SK-N-SH treated with all-trans-retinoic acid at 6 μM for 48 hours (cell line): ENCODE measurements around the gene TOR1A.

ENCODE experiments used
- ARNTL ChIP-seq: fragments of 450-650 bp; formaldehyde crosslinking; IDR thresholded peaks from 2 replicates; pipeline ENCODE4 v1.5.0; 2020; ENCODE audit warnings: low read depth, mild to moderate bottlenecking, moderate library complexity, borderline replicate concordance
- CREB5 ChIP-seq: fragments of 250-450 bp; sonication (Bioruptor Pico); IDR thresholded peaks from 2 replicates; pipeline ENCODE4 v1.5.1; 2020; ENCODE audit warnings: low read depth, mild to moderate bottlenecking, moderate library complexity
- CSDC2 ChIP-seq: fragments of 250-450 bp; sonication (Bioruptor Pico); IDR thresholded peaks from 2 replicates; pipeline ENCODE4 v1.5.0; 2020; ENCODE audit warnings: mild to moderate bottlenecking, moderate library complexity
- ISL1 ChIP-seq: fragments of 250-450 bp; sonication (Bioruptor Pico); IDR thresholded peaks from 2 replicates; pipeline ENCODE4 v2.1.2; 2022; ENCODE audit warnings: mild to moderate bottlenecking, moderate library complexity
- PATZ1 ChIP-seq: fragments of 250-450 bp; sonication (Bioruptor Pico); IDR thresholded peaks from 2 replicates; pipeline ENCODE4 v1.8.0; 2020; ENCODE audit warnings: mild to moderate bottlenecking, moderate library complexity, borderline replicate concordance
- RARB ChIP-seq: fragments of 250-450 bp; sonication (Bioruptor Pico); IDR thresholded peaks from 2 replicates; pipeline ENCODE4 v1.8.0; 2021; ENCODE audit warnings: mild to moderate bottlenecking, moderate library complexity
- TSHZ2 ChIP-seq: fragments of 250-450 bp; sonication (Bioruptor Pico); IDR thresholded peaks from 2 replicates; pipeline ENCODE4 v1.5.0; 2020; ENCODE audit warnings: mild to moderate bottlenecking, moderate library complexity
- ZNF70 ChIP-seq: fragments of 450-650 bp; formaldehyde crosslinking; IDR thresholded peaks from 2 replicates; pipeline ENCODE4 v1.5.0; 2020; ENCODE audit warnings: mild to moderate bottlenecking, moderate library complexity

- TF ChIP-seq RARB (CRISPR knock-in tag) (no peak), TSHZ2 (no peak), ISL1 (CRISPR knock-in tag) (no peak), ARNTL (CRISPR knock-in tag) (no peak), PATZ1 (CRISPR knock-in tag) (no peak), ZNF70 (CRISPR knock-in tag) (no peak), CSDC2 (no peak), CREB5 (no peak)
Observed at GRCh38 chr9:129832982-129833381, 9.0 kb upstream of the TOR1A start.
